Measurements from ENCODE around the gene TBL1X. TPM values are rescaled to one million over a fixed set of nuclear protein-coding genes. Genes with fewer than 3 reads are reported as not detected.

TBL1X gene
- total RNA-seq, 8 experiments from 2014 or later: 5.5 to 19.4 (median 9.0) TPM

DNA sequence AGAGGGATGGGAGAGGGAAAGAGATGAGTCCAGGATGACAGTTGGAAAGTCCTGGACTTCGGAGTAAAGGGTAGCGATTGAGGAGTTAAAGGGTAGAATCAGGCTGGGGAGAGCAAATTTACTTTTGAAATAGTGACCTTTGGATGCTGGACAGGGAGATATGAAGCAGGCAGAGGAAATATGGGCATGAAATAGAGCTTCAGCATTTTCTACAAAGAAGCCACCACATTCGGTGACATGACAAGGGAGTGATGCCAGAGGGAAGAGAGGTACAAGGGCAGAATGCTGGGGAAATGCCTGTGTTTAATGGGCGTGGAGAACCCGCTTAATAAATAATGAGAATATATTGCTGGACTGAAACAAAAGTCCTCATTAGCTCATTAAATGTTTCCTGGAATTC is 92.7 kb downstream of the TBL1X start:
- H3K4me1 ChIP-seq (replicated peaks in 1 of 2): no peaks in the 10 kb centered on the region
- no peak for ATAC-seq (replicated peaks in 6 of 8)
- H3K27ac ChIP-seq: no peak overlapping the region
- 91 to 100% (median 100%) methylated on average over 1 to 4 of the region's 5 CpGs; no CpG with 5 or more reads in 4 of the 10 experiments for WGBS, 10 experiments
- no peak overlapping the region for H3K4me3 ChIP-seq
- in situ Hi-C loops (cut with MboI; ENCODE audit: low pct_unique_long_range_greater_than_20kb in 2 of 9, low sequenced_read_pairs in 9 of 9, unreplicated experiment in 9 of 9): no loop called here

GRCh38 chrX:9558615-9559014 is 93.8 kb downstream of the TBL1X start:
- 40 to 100% (median 92%) methylated on average over 1 to 4 of the region's 4 CpGs; no CpG with 5 or more reads in 4 of the 10 experiments for WGBS, 10 experiments
- H3K27ac ChIP-seq: no peak overlapping the region
- in situ Hi-C loops (cut with MboI; ENCODE audit: low pct_unique_long_range_greater_than_20kb in 2 of 9, low sequenced_read_pairs in 9 of 9, unreplicated experiment in 9 of 9): no loop called here

GRCh38 chrX:9560219-9560618 is 95.4 kb downstream of the TBL1X start:
- Histone ChIP-seq H3K27ac (no peak overlapping the region), H3K4me1 (replicated peaks in 1 of 2) (no peaks in the 10 kb centered on the region), H3K4me3 (no peak overlapping the region)
- 60 to 100% (median 100%) methylated on average over 1 to 3 of the region's 9 CpGs; no CpG with 5 or more reads in 7 of the 10 experiments for WGBS, 10 experiments
- ATAC-seq (replicated peaks in 6 of 8): no peak
- in situ Hi-C loops (cut with MboI; ENCODE audit: low pct_unique_long_range_greater_than_20kb in 2 of 9, low sequenced_read_pairs in 9 of 9, unreplicated experiment in 9 of 9): no loop called here

More at GRCh38 chrX:9558615-9559014, 93.8 kb downstream of the TBL1X start:
- no peaks in the 10 kb centered on the region for H3K4me1 ChIP-seq (replicated peaks in 1 of 2)
- H3K4me3 ChIP-seq: no peak overlapping the region
- ATAC-seq (replicated peaks in 6 of 8): peak in 1 of 8 experiments; percentile 46

GRCh38 chrX:9561199-9561598 is 96.3 kb downstream of the TBL1X start:
- in situ Hi-C loops (cut with MboI; ENCODE audit: low pct_unique_long_range_greater_than_20kb in 2 of 9, low sequenced_read_pairs in 9 of 9, unreplicated experiment in 9 of 9): no loop called here
- Histone ChIP-seq H3K4me1 (replicated peaks in 1 of 2) (no peaks in the 10 kb centered on the region), H3K27ac (no peak overlapping the region), H3K4me3 (no peak overlapping the region)
- no peak for ATAC-seq (replicated peaks in 6 of 8)
- WGBS, 10 experiments: 44 to 100% (median 98%) methylated on average over 2 to 4 of the region's 5 CpGs; no CpG with 5 or more reads in 7 of the 10 experiments

- peak in 1 of 8 experiments; percentile 52 for ATAC-seq (replicated peaks in 6 of 8)
- in situ Hi-C loops (cut with MboI; ENCODE audit: low pct_unique_long_range_greater_than_20kb in 2 of 9, low sequenced_read_pairs in 9 of 9, unreplicated experiment in 9 of 9): no loop called here
- WGBS, 10 experiments: 50 to 100% (median 100%) methylated on average over 1 to 5 of the region's 8 CpGs; no CpG with 5 or more reads in 5 of the 10 experiments
- H3K4me3 ChIP-seq: no peak overlapping the region
- H3K4me1 ChIP-seq (replicated peaks in 1 of 2): no peaks in the 10 kb centered on the region
- H3K27ac ChIP-seq: no peak overlapping the region
Measured at GRCh38 chrX:9562851-9563250, 98.0 kb downstream of the TBL1X start.

DNA sequence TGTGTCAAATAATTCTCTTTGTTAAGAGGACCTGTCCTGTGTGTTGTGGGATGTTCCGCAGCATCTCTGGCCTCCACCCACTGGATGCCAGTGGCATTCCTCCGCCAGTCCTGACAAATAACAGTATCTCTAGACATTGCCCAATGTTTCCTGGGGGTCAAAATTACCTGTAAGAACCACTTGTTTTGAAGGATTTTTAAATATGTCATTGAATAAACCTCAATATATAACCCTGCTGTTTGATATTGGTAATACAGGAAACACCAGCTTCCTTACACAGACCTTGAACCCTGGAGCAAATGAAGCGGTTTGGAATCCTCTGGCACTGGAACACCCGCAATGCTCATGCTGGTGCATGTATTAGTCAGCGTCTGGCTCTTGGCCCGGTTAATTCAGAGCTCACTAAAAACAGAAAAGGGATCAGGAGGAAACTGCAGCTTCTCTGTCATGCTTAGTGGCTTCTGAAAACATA is 101.3 kb downstream of the TBL1X start:
- peak in 2 of 8 experiments; percentile 56 to 60 for ATAC-seq (replicated peaks in 6 of 8)
- WGBS, 10 experiments: 14 to 100% (median 88%) methylated on average over 1 to 6 of the region's 6 CpGs; no CpG with 5 or more reads in 4 of the 10 experiments
- no peak overlapping the region for H3K4me3 ChIP-seq
- H3K4me1 ChIP-seq (replicated peaks in 1 of 2): peaks cover 0 to 2% of the 10 kb centered on the region in 2 donors
- H3K27ac ChIP-seq: no peak overlapping the region
- in situ Hi-C loops (cut with MboI; ENCODE audit: low pct_unique_long_range_greater_than_20kb in 2 of 9, low sequenced_read_pairs in 9 of 9, unreplicated experiment in 9 of 9): no loop called here

GRCh38 chrX:9569876-9570301 is 105.0 kb downstream of the TBL1X start:
- H3K4me3 ChIP-seq: no peak overlapping the region
- H3K27ac ChIP-seq: no peak overlapping the region
- 13 to 100% (median 100%) methylated on average over 1 to 7 of the region's 10 CpGs; no CpG with 5 or more reads in 7 of the 10 experiments for WGBS, 10 experiments
- H3K4me1 ChIP-seq (replicated peaks in 1 of 2): peaks cover 4 to 6% of the 10 kb centered on the region in 2 donors
- in situ Hi-C loops (cut with MboI; ENCODE audit: low pct_unique_long_range_greater_than_20kb in 2 of 9, low sequenced_read_pairs in 9 of 9, unreplicated experiment in 9 of 9): no loop called here
- peak in 2 of 8 experiments; percentile 14 to 65 for ATAC-seq (replicated peaks in 6 of 8)

GRCh38 chrX:9573282-9574106 is 108.6 kb downstream of the TBL1X start:
- in situ Hi-C loops (cut with MboI; ENCODE audit: low pct_unique_long_range_greater_than_20kb in 2 of 9, low sequenced_read_pairs in 9 of 9, unreplicated experiment in 9 of 9): no loop called here
- no peak overlapping the region for H3K4me3 ChIP-seq
- peaks cover 4 to 6% of the 10 kb centered on the region in 2 donors for H3K4me1 ChIP-seq (replicated peaks in 1 of 2)
- no peak overlapping the region for H3K27ac ChIP-seq
- 52% methylated on average over 6 of the region's 12 CpGs; no CpG with 5 or more reads in 9 of the 10 experiments for WGBS, 10 experiments
- no peak for ATAC-seq (replicated peaks in 6 of 8)

DNA sequence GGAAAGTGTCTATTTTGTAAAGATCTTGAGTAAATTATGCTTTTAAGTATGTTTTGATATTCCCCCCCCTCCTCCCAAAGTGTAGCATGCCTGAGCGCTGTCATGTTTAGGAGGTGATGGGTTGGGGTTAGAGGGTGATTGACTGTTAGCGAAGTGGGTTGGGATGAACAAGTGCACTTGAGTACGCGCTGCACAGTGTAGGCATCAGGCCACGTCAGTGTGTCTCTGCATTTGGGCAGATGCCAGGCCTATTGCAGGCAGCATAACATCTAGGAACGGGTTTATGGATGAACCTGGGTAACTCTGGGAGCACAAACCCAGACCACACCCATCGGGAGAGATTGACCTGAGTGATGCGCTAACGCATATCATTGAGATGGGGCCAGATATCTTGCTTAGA is 111.2 kb downstream of the TBL1X start:
- Histone ChIP-seq H3K4me3 (no peak overlapping the region), H3K4me1 (replicated peaks in 1 of 2) (peaks cover 2 to 6% of the 10 kb centered on the region in 2 donors), H3K27ac (no peak overlapping the region)
- WGBS, 10 experiments: 75 to 100% (median 97%) methylated on average over 1 to 5 of the region's 9 CpGs; no CpG with 5 or more reads in 5 of the 10 experiments
- ATAC-seq (replicated peaks in 6 of 8): no peak
- in situ Hi-C loops (cut with MboI; ENCODE audit: low pct_unique_long_range_greater_than_20kb in 2 of 9, low sequenced_read_pairs in 9 of 9, unreplicated experiment in 9 of 9): no loop called here

DNA sequence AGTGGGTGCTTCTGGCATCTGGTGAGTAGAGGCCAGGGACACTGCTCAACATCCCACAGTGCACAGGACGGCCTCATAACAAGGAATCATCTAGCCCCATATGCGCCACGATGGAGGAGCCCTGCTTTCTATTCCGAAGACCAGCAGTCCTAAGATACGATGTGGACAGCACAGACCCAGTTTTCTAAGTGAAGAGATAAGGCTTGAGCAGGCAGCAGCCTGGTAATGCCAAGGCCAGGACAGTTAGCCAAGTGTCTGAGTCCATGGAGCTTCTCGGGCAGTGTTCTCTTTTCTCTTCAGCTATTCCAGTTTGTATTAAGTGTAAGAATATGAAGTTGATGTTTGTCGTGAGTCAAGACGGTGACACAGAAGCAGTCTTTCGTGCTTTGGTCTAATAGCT is 112.7 kb downstream of the TBL1X start:
- 44 to 100% (median 87%) methylated on average over 1 to 3 of the region's 9 CpGs; no CpG with 5 or more reads in 7 of the 10 experiments for WGBS, 10 experiments
- in situ Hi-C loops (cut with MboI; ENCODE audit: low pct_unique_long_range_greater_than_20kb in 2 of 9, low sequenced_read_pairs in 9 of 9, unreplicated experiment in 9 of 9): no loop called here
- ATAC-seq (replicated peaks in 6 of 8): no peak
- Histone ChIP-seq H3K27ac (no peak overlapping the region), H3K4me3 (no peak overlapping the region), H3K4me1 (replicated peaks in 1 of 2) (peaks cover 6% of the 10 kb centered on the region in 2 donors)

- Histone ChIP-seq H3K4me1 (replicated peaks in 1 of 2) (peaks cover 2 to 4% of the 10 kb centered on the region in 2 donors), H3K4me3 (no peak overlapping the region), H3K27ac (no peak overlapping the region)
- no peak for ATAC-seq (replicated peaks in 6 of 8)
- in situ Hi-C loops (cut with MboI; ENCODE audit: low pct_unique_long_range_greater_than_20kb in 2 of 9, low sequenced_read_pairs in 9 of 9, unreplicated experiment in 9 of 9): no loop called here
- WGBS, 10 experiments: 30 to 93% (median 78%) methylated on average over 2 to 8 of the region's 20 CpGs; no CpG with 5 or more reads in 6 of the 10 experiments
Measured at GRCh38 chrX:9578083-9578779, 113.4 kb downstream of the TBL1X start.

DNA sequence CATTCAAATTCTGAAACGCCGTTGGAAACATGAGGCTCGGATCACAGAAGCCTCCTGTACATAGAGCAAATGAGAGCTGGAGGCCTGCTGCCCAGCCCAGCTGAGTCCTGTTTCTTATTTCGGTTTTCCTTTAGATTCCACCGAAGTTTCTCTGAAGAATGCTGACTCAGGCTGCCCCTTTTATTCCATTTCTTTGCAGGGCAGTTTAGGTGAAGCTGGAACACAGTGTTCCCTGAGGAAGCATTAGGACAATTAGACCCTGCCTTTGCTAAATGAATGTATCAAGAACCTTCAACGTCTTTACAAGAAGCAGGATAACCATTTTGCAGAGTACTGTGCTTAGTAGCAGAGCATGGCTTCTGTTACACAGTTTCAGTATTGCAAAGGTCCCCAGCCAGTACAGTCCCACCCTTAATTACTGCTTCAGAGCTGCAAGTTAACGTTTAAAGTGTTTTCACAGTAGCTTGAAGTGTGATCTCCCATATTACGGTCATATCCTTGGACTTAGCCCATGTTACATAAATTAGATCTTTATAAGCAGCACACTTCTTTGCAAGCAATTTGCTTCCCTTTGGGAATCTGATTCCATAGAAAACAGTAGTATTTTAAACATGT is 117.0 kb downstream of the TBL1X start:
- Histone ChIP-seq H3K4me3 (no peak overlapping the region), H3K27ac (no peak overlapping the region), H3K4me1 (replicated peaks in 1 of 2) (peaks cover 0 to 4% of the 10 kb centered on the region in 2 donors)
- in situ Hi-C loops (cut with MboI; ENCODE audit: low pct_unique_long_range_greater_than_20kb in 2 of 9, low sequenced_read_pairs in 9 of 9, unreplicated experiment in 9 of 9): no loop called here
- ATAC-seq (replicated peaks in 6 of 8): peak in 1 of 8 experiments; percentile 29
- WGBS, 10 experiments: 0 to 100% (median 77%) methylated on average over 1 to 8 of the region's 8 CpGs; no CpG with 5 or more reads in 4 of the 10 experiments

All from motor neuron (in vitro differentiated cells).